DMS 273 (cell line): Measurements from ENCODE around the gene CCDC141.
"Not testable (repeated sequence)": the region's sequence is repeated elsewhere in the genome, so short reads cannot be mapped to it uniquely, and the experiment has no call there.

ENCODE experiments used
- DNase-seq: peaks from one replicate; lab custom pipeline; 2025; ENCODE audit not compliant: unreplicated experiment; lab: John Stamatoyannopoulos, UW

The CCDC141 gene

GRCh38 chr2:178982652-178983051 lies 67.3 kb downstream of the CCDC141 start:
- not testable (repeated sequence) for DNase-seq

GRCh38 chr2:178980815-178981214 lies 69.1 kb downstream of the CCDC141 start:
- no peak for DNase-seq

- no peak for DNase-seq
These were observed 71.3 kb downstream of the CCDC141 start for GRCh38 chr2:178978667-178979066.

- DNase-seq: no peak
These were observed 73.6 kb downstream of the CCDC141 start for GRCh38 chr2:178976351-178976750.

- no peak for DNase-seq
These were observed 87.0 kb downstream of the CCDC141 start for GRCh38 chr2:178962805-178963433.

GRCh38 chr2:178962152-178962551 lies 87.8 kb downstream of the CCDC141 start:
- DNase-seq: no peak

- DNase-seq: no peak
These were observed 95.9 kb downstream of the CCDC141 start for GRCh38 chr2:178954049-178954448.

GRCh38 chr2:178951266-178952006 lies 98.5 kb downstream of the CCDC141 start:
- DNase-seq: no peak

- DNase-seq: no peak
These were observed 100.4 kb downstream of the CCDC141 start for GRCh38 chr2:178949584-178949983.

- no peak for DNase-seq
These were observed 100.8 kb downstream of the CCDC141 start for GRCh38 chr2:178949151-178949550.

- no peak for DNase-seq
These were observed 102.9 kb downstream of the CCDC141 start for GRCh38 chr2:178947006-178947405.

GRCh38 chr2:178946494-178946893 lies 103.4 kb downstream of the CCDC141 start:
- DNase-seq: no peak

- DNase-seq: no peak
These were observed 106.2 kb downstream of the CCDC141 start for GRCh38 chr2:178943745-178944144.

GRCh38 chr2:178934571-178934970 lies 115.4 kb downstream of the CCDC141 start:
- no peak for DNase-seq

GRCh38 chr2:178933493-178933892 lies 116.4 kb downstream of the CCDC141 start:
- DNase-seq: peak; percentile 71

- no peak for DNase-seq
These were observed 121.9 kb downstream of the CCDC141 start for GRCh38 chr2:178928077-178928476.

- DNase-seq: no peak
These were observed 122.8 kb downstream of the CCDC141 start for GRCh38 chr2:178927173-178927572.

- no peak for DNase-seq
These were observed 125.1 kb downstream of the CCDC141 start for GRCh38 chr2:178924817-178925216.

GRCh38 chr2:178923546-178923945 lies 126.4 kb downstream of the CCDC141 start:
- DNase-seq: no peak

- no peak for DNase-seq
These were observed 128.9 kb downstream of the CCDC141 start for GRCh38 chr2:178920916-178921513.

GRCh38 chr2:178917555-178917954 lies 132.4 kb downstream of the CCDC141 start:
- no peak for DNase-seq
